ENCODE results near the gene C2orf66.

C2orf66 gene

GRCh38 chr2:196758474-196759377 is 50.4 kb downstream of the C2orf66 start:
- FAIRE-seq, result peak; percentile 92

Measured in islet of Langerhans (tissue), 1 donor.